IMR-90 (cell line): Measurements from ENCODE around the gene OTC. TPM values are rescaled to one million over a fixed set of nuclear protein-coding genes. Genes with fewer than 3 reads are reported as not detected.

Source experiments
- ATAC-seq: fragments of 200-7000 bp; cut with Tn5 transposase; 2 replicates; pipeline ENCODE4 v1.9.1; 2020; ENCODE audit warnings: low read depth, mild to moderate bottlenecking, moderate library complexity
- Bru-seq: library from RNA; stranded (reverse); fragments of 400-500 nt; gene quantifications from one replicate; lab custom pipeline; 2021; lab: Mats Ljungman, UMichigan
- BruChase-seq, 2 experiments: library from RNA; stranded (reverse); fragments of 400-500 nt; gene quantifications; one replicate each; lab custom pipeline; 2021; lab: Mats Ljungman, UMichigan
- BruUV-seq: library from RNA; stranded (reverse); fragments of 400-500 nt; replicated peaks from 2 replicates; lab custom pipeline; 2021; lab: Mats Ljungman, UMichigan
- CTCF ChIA-PET: fragments of 300-600 bp; formaldehyde crosslinking; extraction: SDS; loops from one replicate; lab custom pipeline; 2021; ENCODE audit warnings: antibody characterized with exemption; lab: Yijun Ruan, JAX
- POLR2A ChIA-PET: fragments of 300-600 bp; sonication (Branson Sonifier 250); formaldehyde crosslinking; loops from one replicate; lab custom pipeline; 2022; ENCODE audit warnings: antibody characterized with exemption; ENCODE audit not compliant: unreplicated experiment; lab: Charles Lee
- DNase-seq: peaks from one replicate; pipeline ENCODE4 v3.0.0; 2013
- H2AFZ ChIP-seq: replicated peaks from 2 replicates; pipeline ENCODE3; 2013; ENCODE audit warnings: low read length, mild to moderate bottlenecking; ENCODE audit not compliant: poor library complexity
- H2AK5ac ChIP-seq: 2 replicates; pipeline ENCODE4 v1.6.1; 2013; ENCODE audit warnings: low read depth, low read length, inconsistent platforms
- H2AK9ac ChIP-seq: replicated peaks from 2 replicates; pipeline ENCODE3; 2013; ENCODE audit warnings: mild to moderate bottlenecking, low read depth, low read length, moderate library complexity; ENCODE audit not compliant: poor library complexity
- H2BK120ac ChIP-seq: 2 replicates; pipeline ENCODE4 v1.6.1; 2013; ENCODE audit warnings: low read depth, low read length, inconsistent platforms
- H2BK15ac ChIP-seq: 3 replicates; pipeline ENCODE4 v1.6.1; 2013; ENCODE audit warnings: low read depth, low read length, inconsistent platforms
- H2BK20ac ChIP-seq: 2 replicates; pipeline ENCODE4 v1.6.1; 2013; ENCODE audit warnings: low read depth, mild to moderate bottlenecking, inconsistent platforms, low read length, moderate library complexity
- H2BK5ac ChIP-seq: 2 replicates; pipeline ENCODE4 v1.6.1; 2013; ENCODE audit warnings: mild to moderate bottlenecking, low read depth, low read length, inconsistent platforms; ENCODE audit not compliant: poor library complexity, severe bottlenecking
- H3K14ac ChIP-seq: replicated peaks from 2 replicates; pipeline ENCODE4 v1.6.1; 2013; ENCODE audit warnings: low read depth, low read length, inconsistent platforms
- H3K18ac ChIP-seq: 2 replicates; pipeline ENCODE4 v1.6.1; 2013; ENCODE audit warnings: low read depth, low read length, control low read depth
- H3K23ac ChIP-seq: 2 replicates; pipeline ENCODE4 v1.6.1; 2013; ENCODE audit warnings: low read depth, low read length, inconsistent platforms
- H3K27ac ChIP-seq: 2 replicates; pipeline ENCODE4 v1.5.1; 2013; ENCODE audit warnings: mild to moderate bottlenecking, control low read depth, low read length; ENCODE audit not compliant: insufficient read depth
- H3K27me3 ChIP-seq: 2 replicates; pipeline ENCODE4 v1.6.1; 2013; ENCODE audit warnings: low read length; ENCODE audit not compliant: control insufficient read depth, insufficient read depth
- H3K36me3 ChIP-seq: 2 replicates; pipeline ENCODE4 v1.6.1; 2013; ENCODE audit warnings: low read length, mixed read lengths; ENCODE audit not compliant: control insufficient read depth, insufficient read depth
- H3K4ac ChIP-seq: 2 replicates; pipeline ENCODE4 v1.6.1; 2013; ENCODE audit warnings: low read depth, low read length, inconsistent platforms
- H3K4me1 ChIP-seq: 2 replicates; pipeline ENCODE4 v1.6.1; 2013; ENCODE audit warnings: low read length, mixed read lengths; ENCODE audit not compliant: control insufficient read depth, insufficient read depth
- H3K4me2 ChIP-seq: 2 replicates; pipeline ENCODE4 v1.6.1; 2013; ENCODE audit warnings: low read depth, mild to moderate bottlenecking, control low read depth, low read length, moderate library complexity
- H3K4me3 ChIP-seq: 2 replicates; pipeline ENCODE4 v1.5.1; 2013; ENCODE audit warnings: low read depth, mild to moderate bottlenecking, control low read depth, low read length, moderate library complexity; ENCODE audit not compliant: insufficient read depth
- H3K56ac ChIP-seq: 2 replicates; pipeline ENCODE4 v1.6.1; 2013; ENCODE audit warnings: low read length, inconsistent platforms; ENCODE audit not compliant: insufficient read depth; ENCODE audit errors: extremely low read depth
- H3K79me1 ChIP-seq, 2 experiments: 2 replicates each; pipeline ENCODE4 v1.6.1; 2013; ENCODE audit warnings: low read length in 2 of 2, inconsistent platforms in 1 of 2, low read depth in 1 of 2
- H3K9ac ChIP-seq: 2 replicates; pipeline ENCODE4 v1.6.1; 2013; ENCODE audit warnings: low read depth, low read length, control low read depth
- H3K9me1 ChIP-seq: 2 replicates; pipeline ENCODE4 v1.6.1; 2013; ENCODE audit warnings: low read length, inconsistent platforms; ENCODE audit not compliant: insufficient read depth
- H3K9me3 ChIP-seq: 2 replicates; pipeline ENCODE4 v1.6.1; 2013; ENCODE audit warnings: low read length; ENCODE audit not compliant: control insufficient read depth, insufficient read depth
- H4K20me1 ChIP-seq: 2 replicates; pipeline ENCODE4 v1.6.1; 2013; ENCODE audit warnings: low read length, inconsistent platforms; ENCODE audit not compliant: insufficient read depth
- H4K5ac ChIP-seq: 2 replicates; pipeline ENCODE4 v1.6.1; 2013; ENCODE audit warnings: mild to moderate bottlenecking, low read depth, low read length, control low read depth
- H4K8ac ChIP-seq, 2 experiments: 2 replicates each; pipeline ENCODE4 v1.6.1; 2013; ENCODE audit warnings: low read depth in 2 of 2, low read length in 2 of 2, control low read depth in 1 of 2, inconsistent platforms in 1 of 2
- H4K91ac ChIP-seq: 2 replicates; pipeline ENCODE4 v1.6.1; 2013; ENCODE audit warnings: low read depth, low read length, inconsistent platforms; ENCODE audit not compliant: insufficient read depth
- BHLHE40 ChIP-seq: fragments of 150-350 bp; IDR thresholded peaks from 2 replicates; pipeline ENCODE4 v1.6.1; 2016; ENCODE audit warnings: mild to moderate bottlenecking, low read depth, low read length
- CEBPB ChIP-seq: IDR thresholded peaks from 2 replicates; pipeline ENCODE4 v1.6.1; 2012; ENCODE audit warnings: low read depth, low read length, improper control_type of control experiment
- CHD1 ChIP-seq: IDR thresholded peaks from 2 replicates; pipeline ENCODE4 v1.6.1; 2012; ENCODE audit warnings: low read depth, low read length, improper control_type of control experiment
- CTCF ChIP-seq: conservative IDR thresholded peaks from 2 replicates; pipeline ENCODE4 v1.5.1; 2012; ENCODE audit warnings: mild to moderate bottlenecking, low read depth, low read length, improper control_type of control experiment
- ELK1 ChIP-seq: fragments of 150-350 bp; IDR thresholded peaks from 2 replicates; pipeline ENCODE4 v1.6.1; 2016; ENCODE audit warnings: low read depth, mild to moderate bottlenecking, low read length, moderate library complexity, borderline replicate concordance
- FOS ChIP-seq: fragments of 150-350 bp; IDR thresholded peaks from 2 replicates; pipeline ENCODE4 v1.6.1; 2016; ENCODE audit warnings: low read depth, low read length
- MAFK ChIP-seq: IDR thresholded peaks from 2 replicates; pipeline ENCODE4 v1.6.1; 2012; ENCODE audit warnings: low read depth, low read length, improper control_type of control experiment
- MAZ ChIP-seq: IDR thresholded peaks from 2 replicates; pipeline ENCODE4 v1.6.1; 2012; ENCODE audit warnings: low read depth, mild to moderate bottlenecking, low read length, improper control_type of control experiment, moderate library complexity, borderline replicate concordance
- NFE2L2 ChIP-seq: fragments of 150-350 bp; IDR thresholded peaks from 2 replicates; pipeline ENCODE4 v1.6.1; 2016; ENCODE audit warnings: low read depth, mild to moderate bottlenecking, low read length
- POLR2A ChIP-seq: IDR thresholded peaks from 2 replicates; pipeline ENCODE4 v1.6.1; 2012; ENCODE audit warnings: mild to moderate bottlenecking, low read depth, low read length
- SMC3 ChIP-seq: fragments of 150-350 bp; IDR thresholded peaks from 2 replicates; pipeline ENCODE4 v1.6.1; 2016; ENCODE audit warnings: low read depth, mild to moderate bottlenecking, antibody characterized with exemption, low read length, moderate library complexity
- WGBS, 2 experiments: methylation state at CpG; one replicate each; pipeline versions ENCODE4 v1.1.5 to v1.1.7; 2013; ENCODE audit warnings: missing lambda C conversion rate in 2 of 2; ENCODE audit not compliant: insufficient read length in 1 of 2; ENCODE audit errors: extremely low coverage in 2 of 2; 5-methylcytosine and 5-hydroxymethylcytosine counted together
- dilution Hi-C: fragments of 300-500 bp; cut with HindIII; formaldehyde crosslinking; loops from one replicate; pipeline ENCODE4 v1.14.3; 2018; ENCODE audit warnings: low sequenced_read_pairs; ENCODE audit not compliant: unreplicated experiment
- in situ Hi-C: fragments of 300-500 bp; cut with MboI; formaldehyde crosslinking; loops from 3 replicates; pipeline ENCODE4 v1.14.3; 2019; ENCODE audit warnings: low sequenced_read_pairs, inconsistent platforms, mixed read lengths
- intact Hi-C: fragments of 100-400 bp; cut with micrococcal nuclease; formaldehyde crosslinking; loops from 2 replicates; pipeline ENCODE4 v1.10.0; 2022
- long read RNA-seq: library from polyadenylated mRNA; unstranded; transcript quantifications from one replicate; pipeline ENCODE4 v2.0.0, GENCODE V29; 2021; ENCODE audit not compliant: unreplicated experiment
- polyA plus RNA-seq, 3 experiments: library from polyadenylated mRNA; depleted of rRNA; stranded (reverse); fragments of >200 nt; gene quantifications; 2 replicates each; pipeline ENCODE4 v1.2.3, GENCODE V29; 2012; ENCODE audit warnings: low replicate concordance in 1 of 3
- total RNA-seq: library from RNA; depleted of rRNA; stranded (reverse); fragments of >200 nt; gene quantifications from 2 replicates; pipeline ENCODE4 v1.2.3, GENCODE V29; 2012; rRNA removed

Gene OTC
- not detected in 2 replicates for total RNA-seq
- not detected in 2 replicates for polyA plus RNA-seq (2012; rRNA removed)
- polyA plus RNA-seq (2012; cell fraction: cytosol; rRNA removed), result not detected in 2 replicates
- polyA plus RNA-seq (2012; cell fraction: nucleus; rRNA removed; ENCODE audit: low replicate concordance), result not detected in 2 replicates
- Bru-seq, nascent RNA, result not detected
- not detected for BruChase-seq, experiment 1, labeled RNA remaining after a 6-hour chase
- BruChase-seq, experiment 2, labeled RNA remaining after a 2-hour chase, result not detected
- long read RNA-seq, result 0 reads

- Histone ChIP-seq H3K36me3 (no peaks in the 10 kb centered on the region), H3K18ac (no peak within 1 kb of the TSS), H2BK20ac (no peak within 1 kb of the TSS), H2BK120ac (no peak within 1 kb of the TSS), H2AK9ac (no peak within 1 kb of the TSS), H3K79me1 (no peaks in the 10 kb centered on the region), H3K27me3 (peaks cover 5% of the 10 kb centered on the region), H2AK5ac (no peak within 1 kb of the TSS), H4K5ac (no peak within 1 kb of the TSS), H3K56ac (no peak within 1 kb of the TSS), H3K9me1 (no peaks in the 10 kb centered on the region), H4K91ac (no peak within 1 kb of the TSS), H3K9me3 (no peaks in the 10 kb centered on the region), H4K20me1 (no peaks in the 10 kb centered on the region), H3K4me3 (no peak within 1 kb of the TSS), H2BK15ac (no peak within 1 kb of the TSS), H3K27ac (no peak within 1 kb of the TSS), H3K14ac (no peak within 1 kb of the TSS), H3K4me1 (no peaks in the 10 kb centered on the region), H4K8ac (no peak within 1 kb of the TSS), H3K4ac (no peak within 1 kb of the TSS), H3K4me2 (no peak within 1 kb of the TSS), H2BK5ac (no peak within 1 kb of the TSS), H3K23ac (no peak within 1 kb of the TSS), H2AFZ (no peak within 1 kb of the TSS), H3K9ac (no peak within 1 kb of the TSS)
- in situ Hi-C loops, result no loop called here
- no peak for ATAC-seq
- TF ChIP-seq BHLHE40, result no peak
- TF ChIP-seq ELK1, result no peak
- no peak for TF ChIP-seq CEBPB
- no peak for TF ChIP-seq SMC3
- TF ChIP-seq NFE2L2, result no peak
- TF ChIP-seq FOS, result no peak
- TF ChIP-seq CTCF, result no peak
- TF ChIP-seq CHD1, result no peak
- no peak for TF ChIP-seq MAFK
- no peak for TF ChIP-seq POLR2A
- no peak for TF ChIP-seq MAZ
- ChIA-PET CTCF (interaction anchor here (1.0 kb wide), 1 partner anchor 127 kb away, joined by 5 read pairs; no protein-coding TSS in a partner anchor), POLR2A (no interaction called here)
- no TSS peak for BruUV-seq
- dilution Hi-C loops, result no loop called here
- intact Hi-C loops, result no loop called here
- no peak for DNase-seq
- no CpG with 5 or more reads among the region's 4 CpGs for WGBS, 2 experiments
Observed at GRCh38 chrX:38352362-38352761, at the start of gene OTC. TSS of gene OTC (plus strand) at chrX:38352604. CDS start at chrX:38352697, 93 bp downstream.
